ENCODE results near the gene TRMT44.
"Not testable (repeated sequence)": the region's sequence is repeated elsewhere in the genome, so short reads cannot be mapped to it uniquely, and the experiment has no call there.

Gene TRMT44

DNA sequence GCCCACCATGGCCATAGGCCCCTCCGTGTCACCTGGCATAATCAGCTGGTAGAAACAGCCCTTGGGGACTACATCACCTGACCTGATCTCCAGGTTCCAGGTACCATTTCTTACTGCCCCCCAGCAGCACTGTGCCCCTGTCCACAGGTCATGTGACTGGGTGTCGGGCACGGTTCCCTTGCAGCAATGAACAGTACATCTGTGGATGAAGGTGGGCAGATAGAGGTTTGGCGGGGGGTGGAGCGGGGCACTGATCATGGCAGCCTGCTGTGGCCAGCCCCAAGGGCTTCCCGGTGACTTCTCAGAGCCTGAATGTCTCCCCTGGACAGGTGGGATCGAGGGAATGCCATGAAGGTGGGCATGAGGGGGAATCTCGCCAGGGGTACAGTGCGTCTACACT is 37.8 kb downstream of the TRMT44 start:
- no peak for ATAC-seq
- no peak for TF ChIP-seq PPARA (CRISPR knock-in tag; IDR thresholded peaks at IDR 0.05; ENCODE audit: borderline replicate concordance)
- no peak for TF ChIP-seq ZNF565 (CRISPR knock-in tag; conservative IDR thresholded peaks at IDR 0.05; ENCODE audit: low read depth)

DNA sequence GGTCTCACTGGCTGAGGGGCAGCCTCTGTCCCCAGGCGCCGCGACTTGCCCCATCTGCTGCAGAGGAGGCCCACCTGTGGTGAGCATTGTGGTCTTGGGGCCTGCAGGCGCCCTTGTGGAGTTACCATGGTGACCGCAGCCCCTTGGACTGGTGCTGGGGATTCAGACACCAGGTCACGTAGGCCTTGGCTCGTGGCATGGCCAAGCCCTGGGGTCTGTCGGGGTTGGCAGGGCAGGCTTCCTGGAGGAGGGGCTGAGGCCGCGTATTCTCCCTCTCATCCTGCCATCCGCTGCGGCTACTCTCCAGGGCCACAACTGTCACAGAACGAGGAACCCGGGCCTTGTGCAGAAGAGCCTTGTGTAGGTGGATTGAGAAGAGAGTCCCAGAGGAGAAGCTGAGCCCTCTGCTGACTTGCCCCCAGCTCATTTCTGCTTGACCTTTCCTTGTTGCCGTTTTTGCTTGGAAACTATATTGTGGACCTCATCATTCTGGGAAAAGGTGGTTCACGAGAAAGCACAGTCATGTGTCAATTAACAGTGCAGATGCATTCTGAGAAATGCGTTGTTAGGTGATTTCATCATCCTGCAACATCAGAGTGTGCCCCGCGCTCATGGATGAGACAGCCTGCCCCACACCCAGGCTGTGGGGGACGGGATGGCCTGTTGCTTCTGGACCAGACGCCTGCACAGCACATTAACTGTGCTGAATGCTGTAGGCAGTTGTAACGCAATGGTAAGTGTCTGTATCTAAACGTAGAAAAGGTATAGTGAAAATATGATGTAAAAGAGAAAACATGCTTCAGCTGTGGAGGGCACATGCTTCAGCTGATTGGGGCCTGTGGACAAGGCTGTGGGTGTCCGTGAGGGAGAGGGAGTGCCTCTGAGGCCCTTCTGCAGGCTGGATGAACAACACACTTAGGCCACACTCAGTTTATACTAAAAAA is 38.5 kb downstream of the TRMT44 start:
- ATAC-seq, result no peak
- no peak for TF ChIP-seq ISL1 (CRISPR knock-in tag; IDR thresholded peaks at IDR 0.05)
- no peak for TF ChIP-seq GLIS3 (CRISPR knock-in tag; IDR thresholded peaks at IDR 0.05)
- TF ChIP-seq, protein P1, sequence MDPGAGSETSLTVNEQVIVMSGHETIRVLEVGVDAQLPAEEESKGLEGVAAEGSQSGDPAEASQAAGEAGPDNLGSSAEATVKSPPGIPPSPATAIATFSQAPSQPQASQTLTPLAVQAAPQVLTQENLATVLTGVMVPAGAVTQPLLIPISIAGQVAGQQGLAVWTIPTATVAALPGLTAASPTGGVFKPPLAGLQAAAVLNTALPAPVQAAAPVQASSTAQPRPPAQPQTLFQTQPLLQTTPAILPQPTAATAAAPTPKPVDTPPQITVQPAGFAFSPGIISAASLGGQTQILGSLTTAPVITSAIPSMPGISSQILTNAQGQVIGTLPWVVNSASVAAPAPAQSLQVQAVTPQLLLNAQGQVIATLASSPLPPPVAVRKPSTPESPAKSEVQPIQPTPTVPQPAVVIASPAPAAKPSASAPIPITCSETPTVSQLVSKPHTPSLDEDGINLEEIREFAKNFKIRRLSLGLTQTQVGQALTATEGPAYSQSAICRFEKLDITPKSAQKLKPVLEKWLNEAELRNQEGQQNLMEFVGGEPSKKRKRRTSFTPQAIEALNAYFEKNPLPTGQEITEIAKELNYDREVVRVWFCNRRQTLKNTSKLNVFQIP (CRISPR knock-in tag; IDR thresholded peaks at IDR 0.05; ENCODE audit: borderline replicate concordance, low read depth), result no peak
- no peak for TF ChIP-seq ARNTL (CRISPR knock-in tag; IDR thresholded peaks at IDR 0.05; ENCODE audit: borderline replicate concordance, low read depth)
- TF ChIP-seq, protein P2, sequence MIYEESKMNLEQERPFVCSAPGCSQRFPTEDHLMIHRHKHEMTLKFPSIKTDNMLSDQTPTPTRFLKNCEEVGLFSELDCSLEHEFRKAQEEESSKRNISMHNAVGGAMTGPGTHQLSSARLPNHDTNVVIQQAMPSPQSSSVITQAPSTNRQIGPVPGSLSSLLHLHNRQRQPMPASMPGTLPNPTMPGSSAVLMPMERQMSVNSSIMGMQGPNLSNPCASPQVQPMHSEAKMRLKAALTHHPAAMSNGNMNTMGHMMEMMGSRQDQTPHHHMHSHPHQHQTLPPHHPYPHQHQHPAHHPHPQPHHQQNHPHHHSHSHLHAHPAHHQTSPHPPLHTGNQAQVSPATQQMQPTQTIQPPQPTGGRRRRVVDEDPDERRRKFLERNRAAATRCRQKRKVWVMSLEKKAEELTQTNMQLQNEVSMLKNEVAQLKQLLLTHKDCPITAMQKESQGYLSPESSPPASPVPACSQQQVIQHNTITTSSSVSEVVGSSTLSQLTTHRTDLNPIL (CRISPR knock-in tag; IDR thresholded peaks at IDR 0.05; ENCODE audit: low read depth), result no peak
- no peak for TF ChIP-seq ZNF565 (CRISPR knock-in tag; conservative IDR thresholded peaks at IDR 0.05; ENCODE audit: low read depth)
- TF ChIP-seq BACH2 (CRISPR knock-in tag; IDR thresholded peaks at IDR 0.05; ENCODE audit: borderline replicate concordance), result no peak
- no peak for TF ChIP-seq ZFP30 (CRISPR knock-in tag; IDR thresholded peaks at IDR 0.05)
- no peak for TF ChIP-seq TCF4 (CRISPR knock-in tag; IDR thresholded peaks at IDR 0.05; ENCODE audit: borderline replicate concordance)
- no peak for TF ChIP-seq RARB (CRISPR knock-in tag; IDR thresholded peaks at IDR 0.05)
- no peak for TF ChIP-seq ESRRG (CRISPR knock-in tag; IDR thresholded peaks at IDR 0.05)
- TF ChIP-seq PPARA (CRISPR knock-in tag; IDR thresholded peaks at IDR 0.05; ENCODE audit: borderline replicate concordance), result no peak
- TF ChIP-seq, protein P3, sequence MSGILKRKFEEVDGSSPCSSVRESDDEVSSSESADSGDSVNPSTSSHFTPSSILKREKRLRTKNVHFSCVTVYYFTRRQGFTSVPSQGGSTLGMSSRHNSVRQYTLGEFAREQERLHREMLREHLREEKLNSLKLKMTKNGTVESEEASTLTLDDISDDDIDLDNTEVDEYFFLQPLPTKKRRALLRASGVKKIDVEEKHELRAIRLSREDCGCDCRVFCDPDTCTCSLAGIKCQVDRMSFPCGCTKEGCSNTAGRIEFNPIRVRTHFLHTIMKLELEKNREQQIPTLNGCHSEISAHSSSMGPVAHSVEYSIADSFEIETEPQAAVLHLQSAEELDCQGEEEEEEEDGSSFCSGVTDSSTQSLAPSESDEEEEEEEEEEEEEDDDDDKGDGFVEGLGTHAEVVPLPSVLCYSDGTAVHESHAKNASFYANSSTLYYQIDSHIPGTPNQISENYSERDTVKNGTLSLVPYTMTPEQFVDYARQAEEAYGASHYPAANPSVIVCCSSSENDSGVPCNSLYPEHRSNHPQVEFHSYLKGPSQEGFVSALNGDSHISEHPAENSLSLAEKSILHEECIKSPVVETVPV (CRISPR knock-in tag; IDR thresholded peaks at IDR 0.05), result no peak
- no peak for TF ChIP-seq OSR1 (CRISPR knock-in tag; IDR thresholded peaks at IDR 0.05)

DNA sequence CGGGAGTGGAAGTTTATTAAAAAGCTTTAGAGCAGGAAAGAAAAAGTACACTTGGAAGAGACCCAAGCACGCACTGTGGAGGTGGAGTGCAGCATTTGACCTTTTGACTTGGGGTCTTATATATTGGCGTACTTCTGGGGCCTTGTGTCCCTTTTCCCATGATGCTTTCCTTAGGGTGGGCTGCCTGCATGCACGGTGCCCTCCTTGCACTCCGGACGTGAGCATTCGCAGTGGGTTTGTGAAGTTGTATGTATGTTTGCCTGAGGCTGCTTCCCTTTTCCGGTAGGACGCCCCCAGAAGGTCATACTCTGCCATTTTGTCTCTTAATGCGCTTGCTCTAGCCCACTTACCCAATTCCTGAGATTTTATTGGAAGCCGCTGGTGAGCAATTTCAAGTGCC is 39.6 kb downstream of the TRMT44 start:
- TF ChIP-seq, protein P4, sequence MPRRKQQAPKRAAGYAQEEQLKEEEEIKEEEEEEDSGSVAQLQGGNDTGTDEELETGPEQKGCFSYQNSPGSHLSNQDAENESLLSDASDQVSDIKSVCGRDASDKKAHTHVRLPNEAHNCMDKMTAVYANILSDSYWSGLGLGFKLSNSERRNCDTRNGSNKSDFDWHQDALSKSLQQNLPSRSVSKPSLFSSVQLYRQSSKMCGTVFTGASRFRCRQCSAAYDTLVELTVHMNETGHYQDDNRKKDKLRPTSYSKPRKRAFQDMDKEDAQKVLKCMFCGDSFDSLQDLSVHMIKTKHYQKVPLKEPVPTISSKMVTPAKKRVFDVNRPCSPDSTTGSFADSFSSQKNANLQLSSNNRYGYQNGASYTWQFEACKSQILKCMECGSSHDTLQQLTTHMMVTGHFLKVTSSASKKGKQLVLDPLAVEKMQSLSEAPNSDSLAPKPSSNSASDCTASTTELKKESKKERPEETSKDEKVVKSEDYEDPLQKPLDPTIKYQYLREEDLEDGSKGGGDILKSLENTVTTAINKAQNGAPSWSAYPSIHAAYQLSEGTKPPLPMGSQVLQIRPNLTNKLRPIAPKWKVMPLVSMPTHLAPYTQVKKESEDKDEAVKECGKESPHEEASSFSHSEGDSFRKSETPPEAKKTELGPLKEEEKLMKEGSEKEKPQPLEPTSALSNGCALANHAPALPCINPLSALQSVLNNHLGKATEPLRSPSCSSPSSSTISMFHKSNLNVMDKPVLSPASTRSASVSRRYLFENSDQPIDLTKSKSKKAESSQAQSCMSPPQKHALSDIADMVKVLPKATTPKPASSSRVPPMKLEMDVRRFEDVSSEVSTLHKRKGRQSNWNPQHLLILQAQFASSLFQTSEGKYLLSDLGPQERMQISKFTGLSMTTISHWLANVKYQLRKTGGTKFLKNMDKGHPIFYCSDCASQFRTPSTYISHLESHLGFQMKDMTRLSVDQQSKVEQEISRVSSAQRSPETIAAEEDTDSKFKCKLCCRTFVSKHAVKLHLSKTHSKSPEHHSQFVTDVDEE (CRISPR knock-in tag; IDR thresholded peaks at IDR 0.05), result no peak
- TF ChIP-seq ARNTL (CRISPR knock-in tag; IDR thresholded peaks at IDR 0.05; ENCODE audit: borderline replicate concordance, low read depth) (no peak), RARB (CRISPR knock-in tag; IDR thresholded peaks at IDR 0.05) (no peak), CSDC2 (CRISPR knock-in tag; IDR thresholded peaks at IDR 0.05) (no peak), ZNF8 (CRISPR knock-in tag; IDR thresholded peaks at IDR 0.05) (no peak)
- TF ChIP-seq, protein P5, sequence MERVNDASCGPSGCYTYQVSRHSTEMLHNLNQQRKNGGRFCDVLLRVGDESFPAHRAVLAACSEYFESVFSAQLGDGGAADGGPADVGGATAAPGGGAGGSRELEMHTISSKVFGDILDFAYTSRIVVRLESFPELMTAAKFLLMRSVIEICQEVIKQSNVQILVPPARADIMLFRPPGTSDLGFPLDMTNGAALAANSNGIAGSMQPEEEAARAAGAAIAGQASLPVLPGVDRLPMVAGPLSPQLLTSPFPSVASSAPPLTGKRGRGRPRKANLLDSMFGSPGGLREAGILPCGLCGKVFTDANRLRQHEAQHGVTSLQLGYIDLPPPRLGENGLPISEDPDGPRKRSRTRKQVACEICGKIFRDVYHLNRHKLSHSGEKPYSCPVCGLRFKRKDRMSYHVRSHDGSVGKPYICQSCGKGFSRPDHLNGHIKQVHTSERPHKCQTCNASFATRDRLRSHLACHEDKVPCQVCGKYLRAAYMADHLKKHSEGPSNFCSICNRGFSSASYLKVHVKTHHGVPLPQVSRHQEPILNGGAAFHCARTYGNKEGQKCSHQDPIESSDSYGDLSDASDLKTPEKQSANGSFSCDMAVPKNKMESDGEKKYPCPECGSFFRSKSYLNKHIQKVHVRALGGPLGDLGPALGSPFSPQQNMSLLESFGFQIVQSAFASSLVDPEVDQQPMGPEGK (CRISPR knock-in tag; IDR thresholded peaks at IDR 0.05; ENCODE audit: borderline replicate concordance), result no peak
- ATAC-seq, result no peak

DNA sequence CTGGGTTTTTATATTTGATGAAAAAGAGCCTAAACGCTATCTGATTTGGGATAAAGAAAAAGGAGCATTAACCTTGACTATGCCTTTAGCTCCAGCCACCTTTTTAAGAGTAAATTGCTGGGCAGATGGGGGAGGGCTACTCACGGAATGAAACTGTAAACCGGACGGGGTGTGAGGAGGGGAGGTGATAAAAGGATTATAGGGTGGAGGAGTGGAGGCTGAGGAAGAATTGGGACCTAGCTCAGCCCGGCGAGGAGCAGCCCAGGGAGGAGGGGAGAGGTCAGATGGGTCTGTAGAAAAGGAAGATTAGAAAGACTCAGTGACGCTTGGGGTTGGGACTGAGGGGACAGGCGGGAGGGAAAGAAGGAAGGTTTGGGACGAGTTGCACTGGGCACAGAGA is 46.1 kb downstream of the TRMT44 start:
- not testable (repeated sequence) for ATAC-seq
